Astrocyte of the spinal cord (primary cell): ENCODE measurements around the gene INHBB.

Experiments used
- DNase-seq: peaks from one replicate; pipeline ENCODE4 v3.0.0; 2011; ENCODE audit warnings: low read depth, low spot score
- H3K4me3 ChIP-seq: 2 replicates; pipeline ENCODE4 v1.5.1; 2011; ENCODE audit warnings: low read depth, mild to moderate bottlenecking, low read length, moderate library complexity
- CTCF ChIP-seq: IDR thresholded peaks from 2 replicates; pipeline ENCODE4 v1.5.1; 2012; ENCODE audit warnings: low read depth, mild to moderate bottlenecking, low read length, inconsistent platforms
- in situ Hi-C: cut with HindIII; loops from 2 replicates; pipeline ENCODE4 v1.10.0; 2017; ENCODE audit warnings: low sequenced_read_pairs

INHBB gene

GRCh38 chr2:120353591-120353898 is 7.6 kb downstream of the INHBB start:
- no peak for TF ChIP-seq CTCF
- in situ Hi-C loops: no loop called here
- DNase-seq: no peak
- H3K4me3 ChIP-seq: no peak overlapping the region

- TF ChIP-seq CTCF: no peak
- in situ Hi-C loops: no loop called here
- H3K4me3 ChIP-seq: no peak overlapping the region
- no peak for DNase-seq
Measured at GRCh38 chr2:120353931-120354330, 8.0 kb downstream of the INHBB start.

- DNase-seq: no peak
- in situ Hi-C loops: no loop called here
Measured at GRCh38 chr2:120354467-120354866, 8.5 kb downstream of the INHBB start.

GRCh38 chr2:120354935-120355779 is 9.2 kb downstream of the INHBB start:
- no peak overlapping the region for H3K4me3 ChIP-seq
- in situ Hi-C loops: no loop called here
- DNase-seq: no peak
- no peak for TF ChIP-seq CTCF

More at GRCh38 chr2:120354467-120354866, 8.5 kb downstream of the INHBB start:
- H3K4me3 ChIP-seq: no peak overlapping the region
- no peak for TF ChIP-seq CTCF

- TF ChIP-seq CTCF: no peak
- DNase-seq: no peak
- in situ Hi-C loops: no loop called here
- H3K4me3 ChIP-seq: no peak overlapping the region
Measured at GRCh38 chr2:120355780-120356266, 9.9 kb downstream of the INHBB start.

GRCh38 chr2:120357768-120358167 is 11.8 kb downstream of the INHBB start:
- in situ Hi-C loops: no loop called here
- no peak for TF ChIP-seq CTCF
- H3K4me3 ChIP-seq: no peak overlapping the region
- no peak for DNase-seq
